Fibroblast of skin of left quadriceps (primary cell): Measurements from ENCODE around the gene BAIAP3.
"Not testable (repeated sequence)": the region's sequence is repeated elsewhere in the genome, so short reads cannot be mapped to it uniquely, and the experiment has no call there.

ENCODE experiments used
- DNase-seq, 2 experiments: peaks; one replicate each; pipeline ENCODE4 v3.0.0-alpha.2; 2013; ENCODE audit warnings: low read depth in 2 of 2

The BAIAP3 gene

DNA sequence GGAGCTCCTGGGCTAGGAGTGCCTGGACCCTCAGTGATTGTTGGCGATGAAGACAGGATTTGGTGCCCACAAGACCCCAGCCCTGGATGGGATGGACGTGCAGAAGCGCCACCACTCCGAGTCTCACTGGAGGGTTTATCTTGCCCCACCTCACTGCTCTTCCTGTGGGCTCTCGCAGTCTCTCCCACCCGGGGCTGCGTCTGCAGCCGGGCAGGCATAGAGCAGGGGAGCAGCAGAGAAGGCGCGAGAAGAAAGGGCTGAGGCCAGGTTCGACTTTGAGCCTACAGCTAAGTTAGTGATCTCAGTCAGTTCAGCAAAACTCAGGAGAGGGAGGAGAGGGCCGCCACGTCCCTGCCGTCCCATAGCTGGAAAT is 17.4 kb upstream of the BAIAP3 start:
- DNase-seq = no peak

DNA sequence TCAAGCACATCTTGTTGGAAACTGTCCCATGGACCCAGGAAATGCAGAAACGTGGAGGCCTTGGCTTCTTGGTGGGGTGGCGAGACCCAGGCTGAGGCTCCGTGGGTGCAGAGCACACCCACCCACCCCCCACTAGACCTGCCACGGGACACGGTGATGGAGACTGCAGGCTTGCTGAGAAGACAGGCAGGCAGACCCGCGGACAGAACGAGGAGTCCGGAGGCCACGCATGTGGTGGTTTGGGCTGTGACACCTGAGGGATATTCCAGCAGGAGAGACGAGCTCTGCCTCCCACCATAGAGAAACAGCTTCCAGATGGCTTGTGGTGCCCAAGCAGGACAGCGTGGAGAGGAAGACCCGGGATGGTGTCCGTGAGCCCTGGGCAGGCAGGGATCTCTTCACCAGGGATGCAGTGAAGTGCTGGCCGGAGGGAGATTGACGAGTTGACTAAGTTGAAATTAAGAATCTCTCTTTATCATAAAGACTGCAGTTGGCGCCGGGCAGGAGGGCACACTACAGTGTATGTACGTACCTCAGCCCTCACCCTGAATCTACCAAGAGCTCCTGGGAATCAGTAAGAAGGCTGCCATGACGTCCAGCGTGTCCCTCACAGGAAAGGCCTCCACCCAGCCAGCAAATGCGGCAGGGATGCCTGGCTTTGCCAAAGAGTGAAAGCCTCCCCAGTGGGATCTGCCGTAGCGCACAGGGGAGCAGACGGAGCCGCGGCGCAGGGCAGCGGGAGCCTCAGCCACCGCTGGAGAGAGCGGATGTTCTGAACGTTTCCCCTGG is 15.8 kb upstream of the BAIAP3 start:
- DNase-seq = no peak

DNA sequence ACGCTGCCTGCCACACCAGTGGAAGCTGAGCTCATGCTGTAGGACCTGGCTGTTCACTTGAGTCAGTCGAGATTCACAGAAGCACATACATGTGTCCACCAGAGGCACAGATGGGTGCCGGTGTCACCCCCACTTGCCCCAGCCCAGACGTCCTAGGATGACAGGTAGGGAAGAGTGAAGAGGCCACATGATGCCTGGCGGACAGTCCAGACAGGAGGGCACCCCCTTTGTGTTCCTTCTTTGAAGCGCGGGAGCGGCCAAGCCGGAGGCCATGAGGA is 15.2 kb upstream of the BAIAP3 start:
- no peak for DNase-seq

DNA sequence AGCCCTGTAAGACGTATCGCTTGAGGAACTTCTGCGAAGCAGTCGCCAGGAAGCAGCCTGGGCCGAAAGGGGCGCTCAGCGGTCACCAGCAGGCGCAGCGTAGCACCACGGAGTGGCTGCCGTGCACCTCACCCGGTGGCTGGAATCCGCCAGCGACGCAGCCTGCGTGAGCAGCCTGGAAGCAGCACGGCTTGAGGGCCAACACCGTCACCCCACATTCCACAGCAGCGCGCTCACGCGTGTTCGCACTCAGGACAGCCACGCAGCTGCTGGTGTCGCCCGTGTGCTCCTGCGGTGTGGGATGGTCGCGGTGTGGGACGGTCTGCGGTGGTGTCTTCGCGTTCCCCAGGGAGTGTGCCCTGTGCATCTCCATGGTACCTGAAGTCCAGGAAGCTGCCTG is 14.4 kb upstream of the BAIAP3 start:
- DNase-seq = no peak

DNA sequence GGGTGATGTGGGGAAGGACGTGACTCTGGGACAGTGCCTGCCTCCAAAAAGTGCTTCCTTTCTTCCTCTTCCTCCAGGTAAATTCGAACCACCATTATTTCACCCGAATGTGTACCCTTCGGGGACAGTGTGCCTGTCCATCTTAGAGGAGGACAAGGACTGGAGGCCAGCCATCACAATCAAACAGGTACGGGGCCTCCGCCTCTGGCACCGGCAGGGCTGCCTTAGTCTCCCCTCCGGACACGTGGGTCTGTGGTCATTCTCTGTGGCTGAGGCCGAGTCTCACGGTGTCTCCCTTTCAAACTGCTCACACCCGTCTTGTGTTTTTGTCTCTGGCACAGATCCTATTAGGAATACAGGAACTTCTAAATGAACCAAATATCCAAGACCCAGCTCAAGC is 13.3 kb upstream of the BAIAP3 start:
- no peak for DNase-seq

DNA sequence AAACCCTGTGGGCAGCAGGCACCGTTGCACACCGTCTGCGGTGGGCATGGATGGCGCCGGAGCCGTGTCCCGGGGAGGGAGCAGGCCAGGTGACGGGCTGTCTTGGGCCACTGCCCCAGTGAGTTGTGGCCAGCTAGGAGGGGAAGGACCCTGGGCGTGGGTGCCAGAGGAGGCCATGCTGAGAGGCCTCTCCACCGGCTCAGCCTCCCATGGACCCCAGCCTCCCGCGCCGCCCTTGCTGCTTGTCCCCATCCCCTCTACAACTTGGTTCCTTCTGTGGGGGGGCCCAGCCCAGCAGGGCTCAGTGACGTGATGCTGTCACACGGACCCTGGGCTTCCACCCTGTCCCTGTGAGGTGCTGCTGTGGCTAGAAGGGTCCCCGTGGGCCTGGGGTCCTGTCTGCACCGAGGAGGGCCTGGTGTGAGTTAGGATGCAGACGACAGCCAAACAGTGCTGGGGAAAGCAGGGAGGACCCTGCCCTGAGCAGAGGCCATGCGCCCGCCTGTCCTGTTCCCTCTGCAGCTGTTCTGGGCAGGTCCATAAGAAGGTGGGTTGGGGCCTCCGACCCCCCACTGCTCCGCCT is 12.7 kb upstream of the BAIAP3 start:
- DNase-seq = no peak

DNA sequence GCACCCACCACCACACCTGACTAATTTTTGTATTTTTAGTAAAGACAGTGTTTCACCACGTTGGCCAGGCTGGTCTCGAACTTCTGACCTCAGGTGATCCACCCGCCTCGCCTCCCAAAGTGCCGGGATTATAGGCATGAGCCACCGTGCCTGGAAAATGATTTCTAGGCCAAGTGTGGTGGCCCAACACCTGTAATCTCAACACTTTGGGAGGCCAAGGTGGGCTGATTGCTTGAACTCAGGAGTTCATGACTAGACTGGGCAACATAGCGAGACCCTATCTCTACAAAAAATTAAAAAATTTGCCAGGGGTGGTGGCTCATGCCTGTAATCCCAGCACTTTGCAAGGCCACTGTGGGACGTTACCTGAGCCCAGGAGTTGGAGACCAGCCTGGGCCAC is 11.0 kb upstream of the BAIAP3 start:
- no peak for DNase-seq

DNA sequence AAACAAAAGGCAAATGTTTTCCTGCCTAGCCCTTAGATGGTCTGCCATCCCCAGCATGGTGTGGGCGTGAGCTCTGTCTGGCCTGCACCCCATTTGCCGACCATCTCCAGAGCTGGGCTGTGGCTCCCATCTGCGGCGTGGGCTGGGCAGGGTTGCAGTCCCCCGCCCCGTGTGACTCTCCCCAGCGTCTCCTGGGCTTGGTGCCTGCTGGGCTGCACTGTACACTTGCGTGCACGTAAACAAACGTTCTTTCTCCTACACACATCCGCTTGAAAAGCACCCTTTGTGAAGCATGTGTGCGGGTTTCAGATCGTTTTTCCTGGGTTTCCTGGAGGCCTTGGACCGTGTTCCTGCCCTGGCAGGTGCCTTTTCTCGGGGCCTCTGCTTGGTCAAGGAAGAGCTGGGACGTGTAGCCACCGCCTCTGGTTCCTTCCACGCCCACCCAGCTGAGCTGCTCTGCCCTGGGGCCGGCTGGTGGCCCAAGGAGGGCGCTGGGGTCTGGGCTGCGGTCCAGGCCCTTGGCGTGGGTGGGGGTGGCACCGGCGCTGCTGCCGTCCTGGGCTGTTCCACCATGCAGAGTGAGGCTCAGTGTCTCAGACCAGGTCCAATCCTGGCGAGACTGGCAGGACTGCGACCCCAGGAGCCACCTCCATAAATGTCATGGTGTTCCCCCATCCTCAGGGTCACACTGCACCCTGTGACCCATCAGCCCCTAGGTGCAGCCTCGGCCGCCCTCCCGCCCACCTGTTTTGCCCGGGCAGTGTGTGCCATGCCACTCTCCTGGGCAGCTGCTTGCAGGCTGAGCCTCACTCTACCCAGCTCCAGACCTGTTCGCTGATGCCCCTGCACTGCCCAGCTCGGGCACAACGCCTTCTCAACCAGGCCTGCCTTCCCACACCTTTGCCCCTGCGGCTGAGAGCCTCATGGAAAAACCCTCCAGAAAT is 9.9 kb upstream of the BAIAP3 start:
- DNase-seq = no peak

DNA sequence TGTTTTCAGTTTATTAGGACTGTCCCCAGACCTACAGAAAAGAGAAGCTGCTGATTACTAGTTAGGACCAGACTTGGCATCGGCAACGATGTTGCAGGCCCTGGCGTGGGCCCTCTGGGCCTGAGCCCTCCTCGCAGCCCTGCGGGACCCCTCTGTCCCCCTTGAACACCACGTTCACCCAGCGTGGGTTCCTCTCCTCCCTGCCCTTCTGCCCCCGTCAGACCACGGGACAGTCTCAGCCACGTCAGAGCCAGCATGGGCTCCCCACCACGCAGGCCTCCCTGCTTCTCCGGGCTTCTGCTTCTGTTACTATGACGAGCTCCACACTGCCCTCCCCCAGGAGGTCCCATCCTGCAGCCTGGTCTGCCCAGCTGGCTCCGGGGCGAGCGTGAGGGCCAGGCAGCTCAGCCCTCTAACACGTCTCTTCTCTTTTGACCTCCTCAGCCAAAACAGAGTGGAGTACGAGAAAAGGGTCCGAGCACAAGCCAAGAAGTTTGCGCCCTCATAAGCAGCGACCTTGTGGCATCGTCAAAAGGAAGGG is 9.1 kb upstream of the BAIAP3 start:
- DNase-seq = no peak

DNA sequence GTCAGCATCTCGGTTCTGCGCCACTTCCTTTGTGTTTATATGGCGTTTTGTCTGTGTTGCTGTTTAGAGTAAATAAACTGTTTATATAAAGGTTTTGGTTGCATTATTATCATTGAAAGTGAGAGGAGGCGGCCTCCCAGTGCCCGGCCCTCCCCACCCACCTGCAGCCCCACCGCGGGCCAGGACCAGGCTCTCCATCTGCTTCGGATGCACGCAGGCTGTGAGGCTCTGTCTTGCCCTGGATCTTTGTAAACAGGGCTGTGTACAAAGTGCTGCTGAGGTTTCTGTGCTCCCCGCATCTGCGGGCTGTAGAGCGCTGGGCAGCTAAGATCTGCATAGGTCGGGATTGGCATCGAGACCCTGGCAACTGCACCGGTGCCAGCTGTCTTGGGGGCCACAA is 8.2 kb upstream of the BAIAP3 start:
- DNase-seq = no peak

DNA sequence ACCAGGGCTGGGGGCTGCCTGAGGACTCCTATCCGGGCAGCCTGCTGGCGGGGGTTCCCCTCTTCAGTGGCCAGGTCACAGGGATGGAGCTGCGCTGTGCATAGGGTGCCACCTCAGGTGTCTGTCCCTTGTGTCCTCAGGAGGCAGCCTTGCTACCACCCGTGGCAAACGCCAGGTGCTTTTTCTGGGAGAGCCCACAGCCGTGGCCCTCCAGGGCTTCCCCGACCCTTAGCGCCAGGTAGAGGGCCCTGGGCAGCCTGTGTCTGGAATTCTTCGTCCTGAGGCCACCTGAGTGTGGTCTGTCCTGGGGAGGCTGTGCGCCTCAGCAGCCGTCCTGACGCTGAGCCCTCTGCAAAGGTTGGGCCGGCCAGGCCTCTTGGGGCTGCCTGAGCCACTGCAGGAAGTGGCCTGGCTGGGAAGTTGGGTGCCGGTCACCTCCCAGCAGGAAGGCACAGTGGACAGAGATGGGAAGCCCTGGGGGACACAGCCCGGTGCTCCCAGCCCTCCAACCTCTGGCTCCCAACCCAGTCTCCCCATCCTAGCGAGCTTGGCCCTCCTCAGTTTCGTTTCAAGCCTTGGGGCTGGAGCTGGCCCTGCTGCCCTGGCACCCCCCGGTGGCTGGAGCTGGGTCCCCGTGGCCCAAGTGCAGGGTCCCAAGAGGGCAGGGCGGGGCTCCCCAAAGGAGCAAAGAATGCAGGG is 7.6 kb upstream of the BAIAP3 start:
- no peak for DNase-seq

DNA sequence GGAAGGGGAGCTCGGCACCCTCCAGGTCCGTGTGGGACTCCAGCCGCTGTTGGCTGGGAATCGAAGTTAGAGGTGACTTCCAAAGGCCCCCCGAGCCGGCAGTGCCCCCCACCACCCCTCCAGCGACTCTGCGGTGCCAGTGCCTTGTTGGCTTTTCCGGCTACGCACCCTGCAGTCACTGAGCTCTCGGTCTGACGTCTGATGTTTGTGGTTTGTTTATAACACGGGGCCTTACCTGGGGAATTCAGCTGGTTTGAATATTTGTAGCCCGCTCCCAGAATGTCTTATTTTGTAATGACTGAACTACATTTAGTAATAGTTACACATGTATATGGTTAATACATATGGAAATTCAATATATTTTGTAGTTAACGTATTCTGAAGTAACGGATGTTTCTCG is 7.1 kb upstream of the BAIAP3 start:
- no peak for DNase-seq

DNA sequence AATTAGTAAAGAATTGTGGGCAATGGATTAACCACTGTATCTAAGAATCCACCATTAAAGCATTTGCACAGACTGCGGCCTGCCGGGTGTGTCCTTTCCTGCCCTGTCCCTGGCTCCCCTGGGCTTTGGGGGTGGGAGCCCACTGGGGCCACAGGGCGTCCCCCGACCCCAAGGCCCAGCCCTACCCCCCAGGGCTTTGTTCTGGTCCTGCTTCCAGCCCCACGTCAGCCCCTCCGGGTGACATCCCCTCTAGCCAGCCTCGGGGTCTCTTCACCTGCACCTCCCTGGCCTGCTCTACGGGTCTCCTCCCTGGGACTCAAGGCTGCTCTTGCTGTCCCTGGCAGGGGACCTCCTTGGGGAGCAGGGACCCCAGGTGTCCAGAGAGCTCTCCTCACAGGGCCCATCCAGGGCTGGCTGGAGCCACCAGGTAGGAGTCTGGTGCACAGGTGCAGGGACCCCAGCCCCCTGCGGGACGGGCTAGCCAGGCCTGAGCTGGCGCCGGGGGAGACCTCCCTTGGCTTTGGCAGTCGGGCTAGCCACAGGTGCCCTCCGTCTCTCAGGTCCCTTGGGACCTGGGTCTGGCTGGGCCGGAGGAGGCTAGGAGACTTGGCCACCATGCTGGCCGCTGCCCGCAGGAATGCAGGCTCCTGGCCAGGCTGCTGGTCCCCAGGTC is 6.4 kb upstream of the BAIAP3 start:
- no peak for DNase-seq

DNA sequence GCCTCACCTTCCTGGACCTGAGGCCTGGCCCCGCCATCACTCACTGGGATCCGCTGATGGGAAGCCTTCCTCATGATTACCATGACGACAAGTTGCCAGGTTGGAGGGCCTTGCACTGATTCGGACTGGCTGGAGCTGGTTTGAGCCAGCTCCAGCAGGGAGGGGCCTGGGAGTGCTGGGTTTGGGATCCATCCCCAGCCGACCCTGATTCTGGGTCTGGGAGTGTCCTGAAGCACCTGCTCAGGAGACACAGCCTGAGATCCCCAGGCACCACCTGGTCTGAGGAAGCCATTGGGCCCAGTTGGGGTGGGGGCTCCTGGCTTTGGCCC is 5.9 kb upstream of the BAIAP3 start:
- no peak for DNase-seq

DNA sequence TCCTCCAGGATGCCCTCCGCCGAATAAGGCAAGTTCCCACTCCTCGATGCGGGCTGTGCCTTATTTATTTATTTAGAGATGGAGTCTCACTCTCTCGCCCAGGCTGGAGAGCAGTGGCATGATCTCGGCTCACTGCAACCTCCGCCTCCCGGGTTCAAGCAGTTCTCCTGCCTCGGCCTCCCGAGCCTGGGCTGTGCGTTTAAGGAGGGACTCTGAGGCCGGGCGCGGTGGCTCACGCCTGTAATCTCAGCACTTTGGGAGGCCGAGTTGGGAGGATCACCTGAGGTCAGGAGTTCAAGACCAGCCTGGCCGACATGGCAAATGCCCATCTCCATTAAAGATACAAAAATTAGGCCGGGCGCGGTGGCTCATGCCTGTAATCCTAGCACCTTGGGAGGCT is 5.3 kb upstream of the BAIAP3 start:
- DNase-seq = not testable (repeated sequence)

DNA sequence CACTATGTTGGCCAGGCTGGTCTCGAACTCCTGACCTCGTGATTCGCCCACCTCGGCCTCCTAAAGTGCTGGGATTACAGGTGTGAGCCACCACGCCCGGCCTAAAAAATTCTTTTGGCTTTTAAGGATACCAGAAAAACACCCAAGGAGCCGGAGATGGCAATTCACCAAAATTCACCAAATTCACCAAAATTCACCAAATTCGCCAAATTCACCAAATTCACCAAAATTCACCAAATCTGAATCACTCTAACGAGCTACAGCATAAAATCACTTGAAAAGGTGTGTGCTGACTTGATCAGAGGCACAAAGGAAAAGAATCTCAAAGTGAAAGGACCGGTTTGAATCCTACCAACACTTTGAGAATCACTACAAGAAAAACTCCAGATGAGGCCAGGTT is 4.5 kb upstream of the BAIAP3 start:
- not testable (repeated sequence) for DNase-seq

DNA sequence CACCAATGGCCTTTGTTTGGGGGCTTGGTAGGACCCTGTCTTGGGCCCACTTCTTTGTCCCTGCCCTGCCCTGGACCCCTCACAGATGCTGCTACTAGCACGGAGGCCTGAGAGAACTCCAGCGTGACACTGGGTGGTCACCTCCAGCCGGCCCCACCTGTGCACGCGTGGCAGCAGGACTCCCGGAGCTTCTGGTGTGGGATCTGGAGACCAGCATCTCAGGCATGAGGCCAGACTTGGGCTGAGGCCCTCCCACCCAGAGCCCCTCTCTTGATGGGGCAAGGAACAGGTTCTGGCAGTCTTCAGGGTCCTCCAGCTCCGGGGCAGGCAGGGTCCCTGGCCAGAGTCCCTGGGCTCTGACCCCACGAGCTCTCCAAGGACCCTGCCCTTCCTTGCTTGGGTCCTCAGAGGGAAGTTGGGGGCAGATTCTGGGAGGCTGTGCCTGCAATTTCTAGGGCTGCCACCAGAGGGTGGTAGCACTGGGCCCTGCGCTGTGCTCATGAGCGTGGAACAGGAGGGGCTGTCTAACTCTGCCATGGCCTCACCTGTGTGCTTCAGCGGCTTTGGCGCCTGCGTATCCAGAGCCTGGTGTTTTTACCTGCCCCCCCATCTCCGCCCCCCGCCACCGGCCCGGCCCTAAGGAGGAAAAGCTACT is 3.1 kb upstream of the BAIAP3 start:
- no peak for DNase-seq

DNA sequence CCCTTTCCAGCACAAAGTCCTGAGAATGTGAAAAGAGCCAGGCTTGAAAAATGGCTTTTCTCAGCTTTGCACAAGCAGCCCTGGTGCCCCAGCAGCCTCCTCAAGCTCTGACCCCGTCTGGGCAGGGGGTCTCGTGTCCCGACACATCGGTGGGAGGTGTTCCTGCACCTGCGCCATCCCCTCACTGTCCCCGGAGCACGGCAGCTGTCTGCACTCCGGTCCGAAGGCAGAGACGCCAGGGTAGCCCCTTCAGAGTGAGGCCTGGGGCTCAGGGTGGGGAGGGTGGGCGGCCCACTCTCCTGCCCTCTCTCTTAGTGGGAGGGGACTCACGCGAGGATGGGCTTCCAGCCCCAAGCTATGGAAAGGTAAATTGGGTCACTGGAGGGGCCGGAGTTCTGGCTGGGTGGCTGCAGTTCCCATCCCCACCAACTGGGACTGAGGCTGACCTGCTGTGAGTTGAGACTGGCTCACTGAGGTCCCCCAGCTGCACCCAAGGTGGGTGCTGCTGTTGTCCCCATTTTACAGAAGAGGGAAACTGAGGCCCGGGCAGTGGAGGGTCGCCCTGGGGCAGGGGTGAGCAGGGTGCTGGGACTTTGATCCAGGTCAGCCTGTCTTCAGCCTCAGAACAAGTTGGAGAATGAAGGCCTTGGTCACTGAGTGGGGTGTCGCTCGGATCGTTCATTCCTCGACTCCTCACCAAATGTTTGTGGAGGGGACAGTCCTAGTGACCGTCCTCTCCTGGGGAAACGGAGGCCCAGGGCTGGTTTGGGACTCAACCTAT is 2.3 kb upstream of the BAIAP3 start:
- no peak for DNase-seq

DNA sequence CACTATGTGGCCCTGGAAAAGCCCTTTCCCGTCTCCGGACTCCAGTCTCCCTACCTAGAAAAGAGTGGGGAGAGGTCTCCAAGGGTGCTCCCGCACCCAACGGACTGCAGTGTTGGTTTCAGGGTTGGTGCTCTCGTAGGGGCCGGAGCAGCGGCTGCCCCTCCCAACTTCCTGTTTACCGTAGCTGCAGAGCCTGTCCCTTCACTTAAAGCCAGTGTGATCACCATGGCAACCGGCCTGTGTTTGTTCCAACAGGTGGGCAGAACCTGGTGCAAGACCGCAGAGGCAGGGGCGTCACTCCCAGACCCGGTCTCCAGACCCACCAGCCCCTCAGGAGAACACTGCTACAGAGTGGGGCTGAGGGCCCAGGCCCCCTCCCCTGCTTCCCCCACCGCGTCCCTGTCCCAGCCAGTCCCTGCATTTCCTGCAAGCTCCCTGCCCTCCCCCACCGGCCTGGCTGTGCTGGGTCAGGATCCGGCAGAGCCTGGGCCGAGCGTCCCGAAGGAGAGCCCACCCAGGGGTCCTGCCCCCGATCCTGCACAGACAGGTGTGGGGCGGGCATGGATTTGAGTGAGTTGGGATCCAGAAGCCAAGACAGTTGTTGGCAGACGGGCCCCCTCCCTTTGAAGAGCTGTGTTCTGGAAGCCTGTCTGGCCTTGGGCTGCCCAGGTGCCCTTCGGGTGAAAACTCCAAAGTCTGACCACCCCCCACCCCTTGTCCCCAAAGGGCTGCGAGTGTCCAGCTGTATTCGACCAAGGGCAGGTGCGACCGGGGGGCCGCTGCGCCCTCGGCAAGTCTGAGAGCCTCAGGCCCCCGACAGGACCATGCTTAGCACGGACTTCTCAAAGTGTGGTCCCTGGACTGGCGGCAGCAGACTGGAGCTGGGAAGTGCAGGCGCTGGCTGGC is 1.5 kb upstream of the BAIAP3 start:
- no peak for DNase-seq
